ENCODE results near the gene UROD.

DNA sequence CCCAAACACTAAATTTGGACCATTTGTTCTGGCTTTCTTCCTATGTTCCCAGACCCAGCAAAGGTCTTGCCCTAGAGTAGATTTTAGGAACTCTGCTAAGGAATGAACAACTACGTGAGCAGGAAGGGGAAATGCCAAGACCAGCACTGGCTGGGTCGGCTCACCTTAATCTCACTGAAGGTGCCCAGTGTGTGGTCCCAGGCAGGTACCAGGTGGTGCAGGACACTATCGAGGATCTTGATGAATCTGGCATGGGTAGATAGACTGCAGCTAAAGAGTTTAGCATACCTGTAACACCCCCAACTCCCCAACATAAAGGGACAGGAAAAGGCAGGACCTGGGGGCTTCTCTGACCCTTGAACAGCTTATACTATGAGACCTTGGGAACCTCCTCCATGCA is 4.0 kb upstream of the UROD start:
- TF ChIP-seq, protein P1, sequence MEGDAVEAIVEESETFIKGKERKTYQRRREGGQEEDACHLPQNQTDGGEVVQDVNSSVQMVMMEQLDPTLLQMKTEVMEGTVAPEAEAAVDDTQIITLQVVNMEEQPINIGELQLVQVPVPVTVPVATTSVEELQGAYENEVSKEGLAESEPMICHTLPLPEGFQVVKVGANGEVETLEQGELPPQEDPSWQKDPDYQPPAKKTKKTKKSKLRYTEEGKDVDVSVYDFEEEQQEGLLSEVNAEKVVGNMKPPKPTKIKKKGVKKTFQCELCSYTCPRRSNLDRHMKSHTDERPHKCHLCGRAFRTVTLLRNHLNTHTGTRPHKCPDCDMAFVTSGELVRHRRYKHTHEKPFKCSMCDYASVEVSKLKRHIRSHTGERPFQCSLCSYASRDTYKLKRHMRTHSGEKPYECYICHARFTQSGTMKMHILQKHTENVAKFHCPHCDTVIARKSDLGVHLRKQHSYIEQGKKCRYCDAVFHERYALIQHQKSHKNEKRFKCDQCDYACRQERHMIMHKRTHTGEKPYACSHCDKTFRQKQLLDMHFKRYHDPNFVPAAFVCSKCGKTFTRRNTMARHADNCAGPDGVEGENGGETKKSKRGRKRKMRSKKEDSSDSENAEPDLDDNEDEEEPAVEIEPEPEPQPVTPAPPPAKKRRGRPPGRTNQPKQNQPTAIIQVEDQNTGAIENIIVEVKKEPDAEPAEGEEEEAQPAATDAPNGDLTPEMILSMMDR (IDR thresholded peaks at IDR 0.05; ENCODE audit: poor library complexity, severe bottlenecking): no peak
- TF ChIP-seq POLR2AphosphoS5 (IDR thresholded peaks at IDR 0.05): no peak

All from neural cell (in vitro differentiated cells).